CD4-positive, alpha-beta T cell (primary cell): ENCODE results near the gene EXOC1. TPM values are rescaled to one million over a fixed set of nuclear protein-coding genes. Genes with fewer than 3 reads are reported as not detected.

Source experiments
- ATAC-seq: fragments of 200-7000 bp; cut with Tn5 transposase; one replicate; pipeline ENCODE4 v1.10.0; 2022; ENCODE audit warnings: mild to moderate bottlenecking; ENCODE audit not compliant: poor library complexity
- CTCF ChIA-PET: fragments of 350-600 bp; sonication (Branson Sonifier 250); formaldehyde crosslinking; loops from one replicate; lab custom pipeline; 2021; ENCODE audit warnings: antibody characterized with exemption, inconsistent platforms; lab: Charles Lee
- POLR2A ChIA-PET: fragments of 350-600 bp; sonication (Branson Sonifier 250); formaldehyde crosslinking; loops from one replicate; lab custom pipeline; 2021; ENCODE audit warnings: antibody characterized with exemption, inconsistent platforms; lab: Charles Lee
- DNase-seq, 14 experiments: peaks; one replicate each; pipeline ENCODE4 v3.0.0-alpha.2; 2013 to 2020; ENCODE audit warnings: mixed read lengths in 2 of 14
- H3K27ac ChIP-seq, 2 donors: one replicate each; pipeline versions ENCODE4 v1.5.1 to v1.7.0; 2013; ENCODE audit warnings: low read length in 2 of 2, low read depth in 1 of 2, mild to moderate bottlenecking in 1 of 2
- H3K27me3 ChIP-seq, 2 experiments: 1 replicate in 1 of 2; 2 replicates in 1 of 2; pipeline versions ENCODE4 v1.6.1 to v1.7.0; 2013; ENCODE audit warnings: low read length in 2 of 2, control low read depth in 1 of 2, mild to moderate bottlenecking in 1 of 2, moderate library complexity in 1 of 2; ENCODE audit not compliant: insufficient read depth in 2 of 2, control insufficient read depth in 1 of 2
- H3K36me3 ChIP-seq: one replicate; pipeline ENCODE4 v1.6.1; 2013; ENCODE audit warnings: low read length, control low read depth; ENCODE audit not compliant: insufficient read depth
- H3K4me1 ChIP-seq: one replicate; pipeline ENCODE4 v1.6.1; 2013; ENCODE audit warnings: low read length, control low read depth; ENCODE audit not compliant: insufficient read depth
- H3K4me3 ChIP-seq: one replicate; pipeline ENCODE4 v1.5.1; 2013; ENCODE audit warnings: mild to moderate bottlenecking, low read length, moderate library complexity
- H3K9me3 ChIP-seq, 2 experiments: 1 replicate in 1 of 2; 2 replicates in 1 of 2; pipeline versions ENCODE4 v1.6.1 to v1.7.0; 2013; ENCODE audit warnings: low read length in 2 of 2, mild to moderate bottlenecking in 2 of 2, control low read depth in 1 of 2, moderate library complexity in 1 of 2; ENCODE audit not compliant: control insufficient read depth in 1 of 2, insufficient read depth in 1 of 2
- H3K27ac Mint-ChIP-seq: one replicate; pipeline ENCODE4 v1.8.0; 2020; ENCODE audit warnings: mixed read lengths
- H3K27me3 Mint-ChIP-seq: one replicate; pipeline ENCODE4 v1.8.0; 2021; ENCODE audit warnings: mixed read lengths
- H3K36me3 Mint-ChIP-seq: one replicate; pipeline ENCODE4 v1.8.0; 2021; ENCODE audit warnings: low read depth, mixed read lengths
- H3K4me1 Mint-ChIP-seq: one replicate; pipeline ENCODE4 v1.8.0; 2021; ENCODE audit warnings: low read depth, mixed read lengths
- H3K4me3 Mint-ChIP-seq: one replicate; pipeline ENCODE4 v1.8.0; 2020; ENCODE audit warnings: mild to moderate bottlenecking, mixed read lengths
- H3K9me3 Mint-ChIP-seq: one replicate; pipeline ENCODE4 v1.8.0; 2020; ENCODE audit warnings: mixed read lengths
- intact Hi-C, 2 experiments: fragments of 100-400 bp; cut with DNase I in 1 of 2; cut with micrococcal nuclease in 1 of 2; formaldehyde crosslinking; loops; one replicate each; pipeline versions ENCODE4 v1.15.1 to v1.9.0; 2023 to 2025; cut with DNase I, micrococcal nuclease
- total RNA-seq, 174 experiments: library from RNA in 2 of 174; stranded (reverse) in 2 of 174; gene quantifications; one replicate each; pipeline ENCODE4 v1.2.3 and lab custom pipeline; 2021 to 2026
- TF ChIP-seq, protein P1 (sequence below): fragments of 200-600 bp; IDR thresholded peaks from one replicate; pipeline ENCODE4 v1.8.0; 2022; ENCODE audit warnings: antibody characterized with exemption, mild to moderate bottlenecking

Gene EXOC1
- total RNA-seq, 2 experiments from 2014 or later: 15.2 to 15.7 TPM

DNA sequence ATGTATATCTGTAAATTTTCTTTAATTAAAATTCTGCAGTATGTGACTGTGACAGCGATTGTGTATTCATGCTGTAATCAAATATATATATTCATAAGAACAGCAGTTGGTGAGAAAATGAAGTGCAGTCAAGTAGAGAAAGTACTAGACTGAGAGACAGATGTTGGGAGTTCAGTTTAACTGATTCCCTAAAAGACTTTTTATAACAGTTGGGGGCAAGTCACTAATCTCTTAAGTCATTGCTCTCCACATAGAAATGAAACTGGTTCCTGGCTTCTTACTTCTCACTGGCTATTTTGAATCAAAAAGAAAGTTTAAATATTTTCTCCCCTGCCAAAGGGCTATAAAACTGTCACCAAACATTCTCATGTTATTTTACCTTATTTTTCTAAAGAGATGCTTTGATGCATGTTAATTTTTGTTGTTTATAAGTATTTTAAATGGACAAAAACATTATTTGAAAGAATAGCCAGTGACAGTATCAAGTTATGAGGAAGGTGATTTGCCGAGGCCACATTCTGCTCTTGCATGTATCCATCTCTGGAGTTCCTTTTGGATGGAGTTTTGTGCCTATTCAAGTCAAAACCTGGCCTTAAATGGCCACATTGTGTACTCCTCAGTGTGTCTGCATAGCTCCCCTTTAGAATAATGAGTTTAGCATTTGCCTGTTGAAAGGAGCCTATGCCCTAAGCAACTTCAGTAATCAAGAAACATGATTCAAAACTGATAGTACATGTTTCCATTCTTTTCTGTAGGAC is 30.8 kb downstream of the EXOC1 start:
- Mint-ChIP-seq H3K27ac (no peak overlapping the region), H3K36me3 (peaks cover 58% of the 10 kb centered on the region), H3K4me3 (no peak overlapping the region), H3K9me3 (no peaks in the 10 kb centered on the region), H3K4me1 (peaks cover 13% of the 10 kb centered on the region), H3K27me3 (no peaks in the 10 kb centered on the region)
- Histone ChIP-seq H3K27me3 (no peaks in the 10 kb centered on the region), H3K4me3 (no peak overlapping the region), H3K9me3 (no peaks in the 10 kb centered on the region), H3K36me3 (peaks cover 38% of the 10 kb centered on the region), H3K4me1 (no peaks in the 10 kb centered on the region), H3K27ac (no peak overlapping the region)
- TF ChIP-seq, protein P1, sequence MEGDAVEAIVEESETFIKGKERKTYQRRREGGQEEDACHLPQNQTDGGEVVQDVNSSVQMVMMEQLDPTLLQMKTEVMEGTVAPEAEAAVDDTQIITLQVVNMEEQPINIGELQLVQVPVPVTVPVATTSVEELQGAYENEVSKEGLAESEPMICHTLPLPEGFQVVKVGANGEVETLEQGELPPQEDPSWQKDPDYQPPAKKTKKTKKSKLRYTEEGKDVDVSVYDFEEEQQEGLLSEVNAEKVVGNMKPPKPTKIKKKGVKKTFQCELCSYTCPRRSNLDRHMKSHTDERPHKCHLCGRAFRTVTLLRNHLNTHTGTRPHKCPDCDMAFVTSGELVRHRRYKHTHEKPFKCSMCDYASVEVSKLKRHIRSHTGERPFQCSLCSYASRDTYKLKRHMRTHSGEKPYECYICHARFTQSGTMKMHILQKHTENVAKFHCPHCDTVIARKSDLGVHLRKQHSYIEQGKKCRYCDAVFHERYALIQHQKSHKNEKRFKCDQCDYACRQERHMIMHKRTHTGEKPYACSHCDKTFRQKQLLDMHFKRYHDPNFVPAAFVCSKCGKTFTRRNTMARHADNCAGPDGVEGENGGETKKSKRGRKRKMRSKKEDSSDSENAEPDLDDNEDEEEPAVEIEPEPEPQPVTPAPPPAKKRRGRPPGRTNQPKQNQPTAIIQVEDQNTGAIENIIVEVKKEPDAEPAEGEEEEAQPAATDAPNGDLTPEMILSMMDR: no peak
- intact Hi-C loops: no loop called here
- CTCF ChIA-PET: no interaction called here
- ATAC-seq (no peak), DNase-seq (no peak)
- POLR2A ChIA-PET: no interaction called here

GRCh38 chr4:55884851-55885219 is 31.4 kb downstream of the EXOC1 start:
- ATAC-seq: no peak
- no peak overlapping the region for H3K27ac ChIP-seq
- TF ChIP-seq, protein P1: no peak
- no peaks in the 10 kb centered on the region for H3K4me1 ChIP-seq
- H3K27me3 Mint-ChIP-seq: no peaks in the 10 kb centered on the region
- H3K9me3 ChIP-seq: no peaks in the 10 kb centered on the region
- CTCF ChIA-PET: no interaction called here
- peaks cover 36% of the 10 kb centered on the region for H3K36me3 ChIP-seq
- H3K27ac Mint-ChIP-seq: no peak overlapping the region
- DNase-seq: no peak
- POLR2A ChIA-PET: no interaction called here
- H3K36me3 Mint-ChIP-seq: peaks cover 58% of the 10 kb centered on the region
- intact Hi-C loops: no loop called here
- no peaks in the 10 kb centered on the region for H3K9me3 Mint-ChIP-seq
- no peaks in the 10 kb centered on the region for H3K27me3 ChIP-seq
- H3K4me1 Mint-ChIP-seq: peaks cover 13% of the 10 kb centered on the region
- no peak overlapping the region for H3K4me3 ChIP-seq
- H3K4me3 Mint-ChIP-seq: no peak overlapping the region

DNA sequence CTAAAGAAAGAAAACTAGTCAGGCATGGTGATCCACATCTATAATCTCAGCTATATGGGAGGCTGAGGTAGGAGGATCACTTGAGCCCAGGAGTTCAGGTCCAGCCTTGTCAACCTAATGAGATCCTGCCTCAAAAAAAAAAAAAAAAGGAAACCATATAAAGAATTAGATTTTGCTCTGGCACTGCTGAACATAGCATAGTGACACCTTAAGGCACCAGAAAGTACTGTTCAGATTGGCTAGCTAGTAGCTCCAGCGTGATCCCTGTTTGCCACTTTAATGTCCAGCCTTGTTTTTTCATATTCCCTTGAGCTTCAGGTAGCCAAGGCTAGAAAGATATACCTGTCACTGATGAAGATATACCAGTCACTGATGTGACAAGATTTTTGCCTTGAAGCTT is 34.1 kb downstream of the EXOC1 start:
- no peak overlapping the region for H3K27ac Mint-ChIP-seq
- H3K27me3 Mint-ChIP-seq: no peaks in the 10 kb centered on the region
- H3K4me1 Mint-ChIP-seq: peaks cover 32% of the 10 kb centered on the region
- intact Hi-C loops: no loop called here
- H3K36me3 ChIP-seq: peaks cover 26% of the 10 kb centered on the region
- H3K9me3 Mint-ChIP-seq: no peaks in the 10 kb centered on the region
- no peak overlapping the region for H3K4me3 ChIP-seq
- H3K27ac ChIP-seq: no peak overlapping the region
- ATAC-seq (no peak), DNase-seq (no peak)
- no peaks in the 10 kb centered on the region for H3K9me3 ChIP-seq
- ChIA-PET POLR2A (interaction anchor here (2.5 kb wide), 1 partner anchor 61 kb away, joined by 10 read pairs; the partner anchor contains the start of gene CEP135), CTCF (interaction anchor here (1.7 kb wide), 1 partner anchor 61 kb away, joined by 13 read pairs; the partner anchor contains the start of gene CEP135)
- H3K4me3 Mint-ChIP-seq: no peak overlapping the region
- H3K4me1 ChIP-seq: no peaks in the 10 kb centered on the region
- H3K27me3 ChIP-seq: no peaks in the 10 kb centered on the region
- TF ChIP-seq, protein P1: no peak
- H3K36me3 Mint-ChIP-seq: peaks cover 64% of the 10 kb centered on the region
